Fibroblast of upper back skin (primary cell): ENCODE measurements around the gene PLCD3.
A peak's percentile ranks its signal among the peaks of the same experiment; 100 is the strongest.

Experiments used
- DNase-seq: peaks from one replicate; pipeline ENCODE4 v3.0.0-alpha.2; 2013

PLCD3 gene

GRCh38 chr17:45149037-45149668, 16.8 kb upstream of the PLCD3 start:
- DNase-seq = peak; percentile 83

- peak; percentile 100 for DNase-seq
These were observed 16.1 kb upstream of the PLCD3 start, which contains the start of gene HEXIM1 for GRCh38 chr17:45148183-45149036. TSS of gene HEXIM1 (plus strand) at chr17:45148475. CDS start at chr17:45149191, 716 bp downstream.

GRCh38 chr17:45147581-45148182, 15.4 kb upstream of the PLCD3 start:
- DNase-seq = peak; percentile 96

DNA sequence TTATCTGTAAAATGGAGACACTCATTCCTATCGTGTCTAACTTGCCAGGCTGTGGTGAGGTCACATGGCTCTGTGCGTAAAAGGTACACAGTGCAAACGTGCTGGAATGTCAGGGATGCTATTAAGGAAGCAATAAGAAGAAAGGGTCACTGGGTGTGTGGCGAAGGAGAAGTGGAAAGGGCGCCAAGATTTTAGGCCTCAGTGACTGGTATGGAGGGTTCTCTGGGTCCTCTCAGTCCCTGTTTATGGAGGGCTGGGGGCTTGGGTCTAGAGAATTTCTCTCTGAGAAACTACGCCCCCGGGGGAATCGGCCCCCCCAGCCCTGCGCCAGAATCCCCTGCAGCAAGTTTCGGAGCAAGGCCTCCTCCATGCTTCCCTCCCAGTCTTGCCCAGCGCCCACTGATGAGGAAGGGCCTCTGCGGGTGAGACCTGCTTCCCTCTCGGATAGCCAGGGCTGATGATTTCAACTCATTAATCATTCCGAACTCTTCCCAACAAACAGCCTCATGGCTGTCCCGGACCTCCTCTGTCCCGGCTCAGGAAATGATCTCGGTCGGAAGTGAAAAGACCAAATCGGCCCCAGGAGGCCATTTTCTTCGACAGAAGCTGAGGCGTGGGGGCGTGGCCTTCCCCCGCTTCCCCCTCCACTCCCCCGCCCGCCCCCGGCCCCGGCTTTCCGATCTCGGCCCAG, 14.7 kb upstream of the PLCD3 start:
- DNase-seq = peak; percentile 78

- no peak for DNase-seq
These were observed 14.2 kb upstream of the PLCD3 start for GRCh38 chr17:45146592-45146889.

GRCh38 chr17:45146166-45146565, 13.9 kb upstream of the PLCD3 start:
- DNase-seq = no peak

- no peak for DNase-seq
These were observed 12.7 kb upstream of the PLCD3 start for GRCh38 chr17:45145035-45145389.

- DNase-seq = no peak
These were observed 12.1 kb upstream of the PLCD3 start for GRCh38 chr17:45144199-45145034.

DNA sequence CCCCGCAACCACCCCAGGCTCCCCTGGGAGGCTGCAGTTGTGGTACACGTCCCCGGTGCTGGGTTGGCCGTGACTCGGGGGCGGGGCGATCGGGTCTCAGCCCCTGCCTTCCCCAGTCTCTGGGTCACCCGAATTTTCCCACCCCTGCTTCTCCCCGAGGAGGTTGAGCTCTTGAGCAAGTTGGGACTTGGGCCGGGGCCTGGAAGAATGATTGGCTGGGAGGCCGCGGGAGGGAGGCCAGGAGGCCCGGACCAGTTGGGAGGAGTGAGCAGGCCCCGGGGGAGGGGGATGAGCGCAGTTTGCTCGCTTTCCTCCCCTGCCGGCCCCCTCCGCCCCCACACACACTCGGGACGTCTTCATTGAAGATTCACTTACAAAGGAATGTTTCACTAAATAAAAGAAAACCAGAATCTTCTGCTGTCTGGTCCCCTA, 11.5 kb upstream of the PLCD3 start:
- peak; percentile 89 for DNase-seq

DNA sequence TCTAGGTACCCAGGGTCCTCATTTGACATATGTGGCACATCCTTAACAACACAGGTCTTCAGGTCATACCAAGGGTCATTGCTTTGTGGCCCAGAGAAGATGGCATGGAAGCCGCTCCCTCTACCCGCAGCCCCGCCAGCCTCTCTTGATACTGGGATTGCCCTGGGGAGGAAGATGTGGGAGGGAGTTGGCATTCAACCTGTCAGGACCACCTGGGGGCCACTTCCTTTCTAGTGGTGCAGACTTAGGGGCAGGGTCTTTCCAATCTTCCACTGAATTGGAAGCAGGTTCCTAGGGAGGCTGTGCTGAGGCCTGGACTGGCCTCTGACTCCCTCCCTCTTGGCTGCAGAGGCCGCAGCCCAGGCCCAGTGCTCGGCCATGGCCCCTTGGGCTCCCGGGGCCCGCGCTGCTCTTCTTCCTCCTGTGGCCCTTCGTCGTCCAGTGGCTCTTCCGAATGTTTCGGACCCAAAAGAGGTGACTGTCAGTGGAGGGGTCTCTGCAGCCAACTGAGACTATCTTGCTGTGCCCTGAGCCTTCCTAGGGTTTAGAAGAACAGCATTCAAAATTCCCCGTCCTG, 10.9 kb upstream of the PLCD3 start:
- no peak for DNase-seq

DNA sequence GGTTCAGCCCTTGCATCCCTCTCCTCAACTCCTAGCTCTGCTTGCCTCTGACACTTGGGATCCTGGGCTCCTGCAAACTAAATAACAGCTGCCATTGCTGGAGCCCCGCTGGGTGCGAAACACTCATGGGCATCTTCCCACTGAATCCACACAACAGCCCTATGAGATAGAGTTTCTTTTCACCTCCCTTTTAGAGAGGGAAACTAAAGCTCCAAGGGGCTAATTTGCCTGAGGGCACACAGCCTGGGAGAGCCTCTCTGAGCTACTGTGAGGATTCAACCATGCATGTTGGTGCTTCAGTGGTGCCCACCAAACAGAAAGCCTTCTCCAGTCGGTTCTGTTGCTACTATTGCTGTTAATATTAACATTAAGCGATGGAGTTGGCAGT, 7.2 kb upstream of the PLCD3 start:
- no peak for DNase-seq

- no peak for DNase-seq
These were observed 6.7 kb upstream of the PLCD3 start for GRCh38 chr17:45138911-45139532.

- no peak for DNase-seq
These were observed 5.4 kb upstream of the PLCD3 start for GRCh38 chr17:45137561-45138305.

- no peak for DNase-seq
These were observed 4.7 kb upstream of the PLCD3 start for GRCh38 chr17:45136846-45137560.

- no peak for DNase-seq
These were observed 3.9 kb upstream of the PLCD3 start for GRCh38 chr17:45135978-45136791.

DNA sequence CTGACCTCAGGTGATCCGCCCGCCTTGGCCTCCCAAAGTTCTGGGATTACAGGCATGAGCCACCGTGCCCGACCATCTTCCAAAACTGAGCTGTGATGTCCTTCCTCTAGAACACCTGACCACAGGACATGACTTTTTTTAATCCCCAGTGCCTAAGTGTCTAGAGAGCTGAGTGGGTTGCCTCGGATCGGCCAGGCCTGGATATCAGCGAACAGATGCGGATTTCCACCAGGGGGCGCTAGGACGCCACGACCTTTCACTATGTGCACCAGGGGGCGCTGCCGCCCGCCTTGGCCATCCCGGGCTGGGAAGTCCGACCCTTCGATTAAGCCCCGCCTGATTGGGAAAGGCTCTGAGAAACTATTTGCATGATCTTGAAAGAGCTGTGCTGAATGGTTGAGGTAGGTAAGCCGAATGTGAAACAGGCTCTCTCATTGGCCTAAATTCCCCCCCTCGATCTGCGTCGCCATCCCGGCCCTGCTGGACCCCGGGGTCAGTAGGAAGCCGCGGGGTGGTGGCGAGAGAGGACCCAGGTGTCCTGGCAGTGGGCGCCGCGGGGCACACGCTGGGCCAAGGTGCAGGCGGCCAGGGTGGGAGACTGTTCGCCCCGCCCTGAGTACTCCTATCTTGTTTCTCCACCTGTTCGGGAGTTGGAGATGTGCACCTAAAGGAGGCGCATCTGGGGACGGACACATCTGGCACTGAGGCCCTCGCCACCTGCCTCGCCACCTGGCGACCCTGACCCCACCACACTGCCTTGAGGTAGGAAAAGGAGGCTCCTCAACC, 3.1 kb upstream of the PLCD3 start, which contains the start of gene ACBD4:
Gene ACBD4, plus strand, starts transcription at position 496 of the 786 bp plus-strand sequence. CDS start 458 bp downstream, outside the sequence.
- DNase-seq = peak; percentile 97

DNA sequence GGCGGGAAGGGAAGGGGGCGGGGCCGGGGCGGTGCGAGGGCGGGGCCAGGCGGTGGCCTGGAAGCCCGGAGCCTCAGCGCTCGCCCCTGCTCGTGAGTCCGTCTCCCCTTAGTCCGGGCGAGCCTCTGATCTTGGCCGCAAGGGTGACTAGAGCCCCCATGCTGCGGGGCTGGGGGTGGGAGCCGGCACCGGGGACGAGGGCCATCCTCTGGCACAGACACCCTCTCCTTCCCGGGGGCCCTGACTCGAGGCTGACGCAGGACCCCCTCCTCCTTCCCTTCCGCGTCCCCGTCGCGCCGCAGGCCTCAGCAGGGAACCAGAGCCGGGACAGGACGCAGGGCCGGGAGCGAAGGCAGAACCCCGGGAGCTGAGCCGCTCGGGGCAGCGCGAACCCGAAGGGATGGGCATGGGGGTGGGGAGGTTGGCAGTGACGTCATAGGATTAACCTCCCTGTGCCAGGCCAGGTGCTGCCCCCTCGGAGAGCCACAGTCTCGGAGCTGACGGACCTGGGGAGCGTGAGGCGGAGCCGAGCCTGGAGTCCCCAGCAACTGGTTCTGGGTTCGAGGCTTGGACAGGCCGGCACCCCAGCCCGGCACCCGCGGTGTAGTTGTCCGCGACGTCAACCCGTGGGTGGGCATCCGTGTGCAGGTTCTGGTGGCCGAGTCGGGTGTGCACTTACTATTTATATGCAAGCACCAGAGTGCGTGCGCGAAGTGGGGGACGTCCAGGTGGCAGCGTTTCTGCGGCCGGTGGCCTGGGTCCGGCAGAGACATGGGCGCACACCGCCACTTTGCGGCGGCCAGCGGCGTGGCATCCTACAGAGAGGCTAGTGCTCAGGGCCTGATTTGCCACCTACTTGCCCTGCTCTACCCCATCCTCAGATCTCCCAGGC, 503 bp upstream of the PLCD3 start:
- DNase-seq = peak; percentile 69
